WERI-Rb-1 (cell line): ENCODE data around the gene PPP1R37.

Source experiments
- DNase-seq: peaks from one replicate; pipeline ENCODE4 v3.0.0-alpha.2; 2020
- H3K27ac ChIP-seq: fragments of 250-450 bp; sonication (Bioruptor Pico); 2 replicates; pipeline ENCODE4 v1.5.1; 2020; ENCODE audit warnings: mild to moderate bottlenecking, moderate library complexity
- H3K27me3 ChIP-seq: fragments of 250-450 bp; sonication (Bioruptor Pico); 2 replicates; pipeline ENCODE4 v1.5.1; 2021; ENCODE audit warnings: mild to moderate bottlenecking, low read depth, moderate library complexity; ENCODE audit not compliant: insufficient read depth, severe bottlenecking
- H3K36me3 ChIP-seq: fragments of 250-450 bp; sonication (Bioruptor Pico); 2 replicates; pipeline ENCODE4 v1.5.1; 2020; ENCODE audit warnings: mild to moderate bottlenecking, moderate library complexity
- H3K4me3 ChIP-seq: 2 replicates; pipeline ENCODE4 v1.5.1; 2011; ENCODE audit warnings: low read depth, mild to moderate bottlenecking, control low read depth, low read length
- H3K9me3 ChIP-seq: fragments of 250-450 bp; sonication (Bioruptor Pico); 2 replicates; pipeline ENCODE4 v1.5.1; 2021; ENCODE audit warnings: mild to moderate bottlenecking, moderate library complexity; ENCODE audit not compliant: severe bottlenecking
- CTCF ChIP-seq: IDR thresholded peaks from 2 replicates; pipeline ENCODE4 v1.5.1; 2011; ENCODE audit warnings: low read depth, mild to moderate bottlenecking, control low read depth, inconsistent platforms, low read length

The PPP1R37 gene

GRCh38 chr19:45175515-45176345 is 82.8 kb downstream of the PPP1R37 start:
- Histone ChIP-seq H3K36me3 (no peaks in the 10 kb centered on the region), H3K9me3 (no peaks in the 10 kb centered on the region), H3K4me3 (no peak overlapping the region), H3K27me3 (no peaks in the 10 kb centered on the region), H3K27ac (no peak overlapping the region)
- TF ChIP-seq CTCF, result no peak
- DNase-seq, result no peak

- Histone ChIP-seq H3K27ac (peak within 1 kb of the TSS; percentile 77), H3K27me3 (no peaks in the 10 kb centered on the region), H3K36me3 (no peaks in the 10 kb centered on the region), H3K4me3 (peak within 1 kb of the TSS; percentile 96), H3K9me3 (no peaks in the 10 kb centered on the region)
- TF ChIP-seq CTCF, result no peak
- DNase-seq, result no peak
These were observed 84.9 kb downstream of the PPP1R37 start, which contains the start of gene TRAPPC6A for GRCh38 chr19:45177817-45178261. TRAPPC6A (minus strand) TSS chr19:45178237; CDS start chr19:45178218, 19 bp downstream.

- H3K9me3 ChIP-seq, result no peaks in the 10 kb centered on the region
- DNase-seq, result peak; percentile 99
- peak; percentile 42; the same call in 1 of the 2 replicates for TF ChIP-seq CTCF
- peak within 1 kb of the TSS; percentile 77 for H3K27ac ChIP-seq
- no peaks in the 10 kb centered on the region for H3K36me3 ChIP-seq
- peak within 1 kb of the TSS; percentile 96 for H3K4me3 ChIP-seq
- H3K27me3 ChIP-seq, result no peaks in the 10 kb centered on the region
These were observed 85.5 kb downstream of the PPP1R37 start, which contains the start of gene BLOC1S3 for GRCh38 chr19:45178262-45179071. BLOC1S3 (plus strand) TSS chr19:45178784; CDS start chr19:45179297, 513 bp downstream.

GRCh38 chr19:45179072-45179891 is 86.3 kb downstream of the PPP1R37 start:
- no peaks in the 10 kb centered on the region for H3K27me3 ChIP-seq
- no peak for DNase-seq
- H3K9me3 ChIP-seq, result no peaks in the 10 kb centered on the region
- TF ChIP-seq CTCF, result no peak
- no peaks in the 10 kb centered on the region for H3K36me3 ChIP-seq
- H3K27ac ChIP-seq, result peak overlapping the region; percentile 77
- H3K4me3 ChIP-seq, result peak overlapping the region; percentile 96

- H3K27ac ChIP-seq, result peak overlapping the region; percentile 77
These were observed 87.0 kb downstream of the PPP1R37 start for GRCh38 chr19:45179892-45180370.

More at GRCh38 chr19:45179892-45180370, 87.0 kb downstream of the PPP1R37 start:
- H3K36me3 ChIP-seq, result no peaks in the 10 kb centered on the region
- H3K27me3 ChIP-seq, result no peaks in the 10 kb centered on the region
- no peak for DNase-seq
- TF ChIP-seq CTCF, result no peak
- no peaks in the 10 kb centered on the region for H3K9me3 ChIP-seq
- H3K4me3 ChIP-seq, result peak overlapping the region; percentile 96
